Measurements from ENCODE around the gene EPB42. TPM values are rescaled to one million over a fixed set of nuclear protein-coding genes. Genes with fewer than 3 reads are reported as not detected.
"Not testable (repeated sequence)": the region's sequence is repeated elsewhere in the genome, so short reads cannot be mapped to it uniquely, and the experiment has no call there.

EPB42 gene
- total RNA-seq, 1 experiment from 2014 or later = not detected

DNA sequence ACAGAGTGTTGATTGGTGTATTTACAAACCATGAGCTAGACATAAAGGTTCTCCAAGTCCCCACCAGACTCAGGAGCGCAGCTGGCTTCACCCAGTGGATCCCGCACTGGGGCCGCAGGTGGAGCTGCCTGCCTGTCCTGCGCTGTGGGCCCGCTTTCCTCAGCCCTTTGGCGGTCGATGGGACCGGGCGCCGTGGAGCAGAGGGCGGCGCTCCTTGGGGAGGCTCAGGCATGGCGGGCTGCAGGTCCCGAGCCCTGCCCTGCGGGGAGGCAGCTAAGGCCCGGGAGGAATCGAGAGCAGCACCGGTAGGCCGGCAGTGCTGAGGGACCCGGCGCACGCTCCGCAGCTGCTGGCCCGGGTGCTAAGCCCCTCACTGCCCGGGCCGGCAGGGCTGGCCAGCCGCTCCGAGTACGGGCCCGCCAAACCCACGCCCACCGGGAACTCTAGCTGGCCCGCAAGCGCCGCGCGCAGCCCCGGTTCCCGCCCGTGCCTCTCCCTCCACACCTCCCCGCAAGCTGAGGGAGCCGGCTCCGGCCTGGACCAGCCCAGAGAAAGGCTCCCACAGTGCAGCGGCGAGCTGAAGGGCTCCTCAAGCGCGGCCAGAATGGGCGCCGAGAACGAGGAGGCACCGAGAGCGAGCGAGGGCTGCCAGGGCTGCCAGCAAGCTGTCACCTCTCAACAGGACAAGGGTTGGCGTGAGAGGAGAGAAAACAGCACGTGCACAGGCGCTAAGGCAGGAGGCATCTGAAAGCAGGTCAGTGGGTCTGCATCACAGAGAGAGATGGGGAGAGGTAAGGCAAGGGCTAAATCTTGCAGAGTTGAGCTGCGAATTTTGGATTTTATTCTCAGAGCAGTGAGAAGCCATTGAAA lies 5.9 kb upstream of the EPB42 start:
- H4K20me1 ChIP-seq (ENCODE audit: control insufficient read depth, insufficient read depth, insufficient read length) = no peaks in the 10 kb centered on the region
- Mint-ChIP-seq H3K4me1 (no peaks in the 10 kb centered on the region), H3K4me3 (no peak overlapping the region), H3K36me3 (ENCODE audit: insufficient read depth in 1 of 3, low read depth in 3 of 3) (no peaks in the 10 kb centered on the region), H3K27ac (no peak overlapping the region), H3K9me3 (no peaks in the 10 kb centered on the region), H3K27me3 (ENCODE audit: low read depth) (peaks cover 4% of the 10 kb centered on the region)
- H3K4me2 ChIP-seq (ENCODE audit: insufficient read depth, insufficient read length, low read length) = no peak overlapping the region
- H3K4me1 ChIP-seq (ENCODE audit: insufficient read depth, low read length) = no peaks in the 10 kb centered on the region
- no peak overlapping the region for H3K14ac ChIP-seq (ENCODE audit: insufficient read depth, low read length)
- H4K8ac ChIP-seq (replicated peaks; ENCODE audit: insufficient read length, low read depth, low read length) = no peak overlapping the region
- no peak overlapping the region for H2AFZ ChIP-seq (ENCODE audit: low read length)
- no peak overlapping the region for H2BK5ac ChIP-seq (ENCODE audit: insufficient read length, low read length)
- H3K27ac ChIP-seq (ENCODE audit: insufficient read length, low read depth, low read length) = no peak overlapping the region
- TF ChIP-seq CTCF (conservative IDR thresholded peaks at IDR 0.05) = no peak
- no peaks in the 10 kb centered on the region for H3K23me2 ChIP-seq (ENCODE audit: insufficient read length, low read depth, low read length, poor library complexity, severe bottlenecking)
- DNase-seq = no peak
- H3K9me3 ChIP-seq (ENCODE audit: control insufficient read depth, low read depth, low read length) = no peaks in the 10 kb centered on the region
- no peak overlapping the region for H3K4ac ChIP-seq (ENCODE audit: low read depth, low read length)
- H3K27me3 ChIP-seq (ENCODE audit: insufficient read depth, low read length) = no peaks in the 10 kb centered on the region
- H3K9ac ChIP-seq (ENCODE audit: extremely low read depth, insufficient read length, low read length) = no peak overlapping the region
- H3K79me1 ChIP-seq (ENCODE audit: insufficient read depth, low read depth, low read length, poor library complexity, severe bottlenecking) = no peaks in the 10 kb centered on the region
- H2BK12ac ChIP-seq (ENCODE audit: insufficient read length, low read depth, low read length) = no peak overlapping the region
- H2BK20ac ChIP-seq (ENCODE audit: low read depth, low read length, poor library complexity, severe bottlenecking) = no peak overlapping the region
- H3K79me2 ChIP-seq (ENCODE audit: insufficient read depth, low read length) = no peaks in the 10 kb centered on the region
- H2BK120ac ChIP-seq (ENCODE audit: low read depth, low read length, poor library complexity, severe bottlenecking) = no peak overlapping the region
- no peak overlapping the region for H2BK15ac ChIP-seq (ENCODE audit: low read depth, low read length)
- no peak overlapping the region for H3K23ac ChIP-seq (ENCODE audit: insufficient read length, low read depth, low read length)
- H3K18ac ChIP-seq (ENCODE audit: insufficient read length, low read depth, low read length) = no peak overlapping the region
- no peak overlapping the region for H3K56ac ChIP-seq (ENCODE audit: insufficient read length, low read depth, low read length)
- H3T11ph ChIP-seq (ENCODE audit: low read length) = no peak overlapping the region
- H2AK5ac ChIP-seq (ENCODE audit: insufficient read length, low read length) = no peak overlapping the region
- no CpG with 5 or more reads among the region's 57 CpGs for WGBS (ENCODE audit: extremely low coverage, insufficient read length, low lambda C conversion rate)
- H4K5ac ChIP-seq (ENCODE audit: insufficient read length, low read depth, low read length) = no peak overlapping the region
- no peak overlapping the region for H4K91ac ChIP-seq (ENCODE audit: insufficient read length, low read depth, low read length)

GRCh38 chr15:43225950-43226255 lies 5.1 kb upstream of the EPB42 start:
- H4K5ac ChIP-seq (ENCODE audit: insufficient read length, low read depth, low read length); H3K4me3 Mint-ChIP-seq; H3K4ac ChIP-seq (ENCODE audit: low read depth, low read length); H3K27me3 Mint-ChIP-seq (ENCODE audit: low read depth); H3K27ac ChIP-seq (ENCODE audit: insufficient read length, low read depth, low read length); H3K56ac ChIP-seq (ENCODE audit: insufficient read length, low read depth, low read length); H2BK5ac ChIP-seq (ENCODE audit: insufficient read length, low read length); H3K79me2 ChIP-seq (ENCODE audit: insufficient read depth, low read length); DNase-seq; H3K79me1 ChIP-seq (ENCODE audit: insufficient read depth, low read depth, low read length, poor library complexity, severe bottlenecking); H2BK12ac ChIP-seq (ENCODE audit: insufficient read length, low read depth, low read length); H3K23me2 ChIP-seq (ENCODE audit: insufficient read length, low read depth, low read length, poor library complexity, severe bottlenecking); H3T11ph ChIP-seq (ENCODE audit: low read length); H4K20me1 ChIP-seq (ENCODE audit: control insufficient read depth, insufficient read depth, insufficient read length); H3K4me2 ChIP-seq (ENCODE audit: insufficient read depth, insufficient read length, low read length); H2AK5ac ChIP-seq (ENCODE audit: insufficient read length, low read length); H3K27me3 ChIP-seq (ENCODE audit: insufficient read depth, low read length); H2BK15ac ChIP-seq (ENCODE audit: low read depth, low read length); H3K14ac ChIP-seq (ENCODE audit: insufficient read depth, low read length); H3K4me1 ChIP-seq (ENCODE audit: insufficient read depth, low read length); H2AFZ ChIP-seq (ENCODE audit: low read length); H4K8ac ChIP-seq (replicated peaks; ENCODE audit: insufficient read length, low read depth, low read length); H3K36me3 Mint-ChIP-seq (ENCODE audit: insufficient read depth in 1 of 3, low read depth in 3 of 3); H3K18ac ChIP-seq (ENCODE audit: insufficient read length, low read depth, low read length); H4K91ac ChIP-seq (ENCODE audit: insufficient read length, low read depth, low read length); H3K27ac Mint-ChIP-seq; H2BK120ac ChIP-seq (ENCODE audit: low read depth, low read length, poor library complexity, severe bottlenecking); H3K23ac ChIP-seq (ENCODE audit: insufficient read length, low read depth, low read length); H3K9me3 ChIP-seq (ENCODE audit: control insufficient read depth, low read depth, low read length); H2BK20ac ChIP-seq (ENCODE audit: low read depth, low read length, poor library complexity, severe bottlenecking); H3K9ac ChIP-seq (ENCODE audit: extremely low read depth, insufficient read length, low read length); H3K9me3 Mint-ChIP-seq; H3K4me1 Mint-ChIP-seq: not testable (repeated sequence)
- WGBS (ENCODE audit: extremely low coverage, insufficient read length, low lambda C conversion rate) = no CpG with 5 or more reads among the region's 12 CpGs
